HL-60/S4 treated with phorbol 12-myristate 13-acetate at 8.2 ng/mL for 4 days and 3 days (cell line): ENCODE data around the gene ATP2A2.

Experiments
- in situ Hi-C: fragments of 300-500 bp; cut with MboI; formaldehyde crosslinking; loops from 2 replicates; pipeline ENCODE4 v1.15.0; 2022; ENCODE audit warnings: low sequenced_read_pairs

The ATP2A2 gene

GRCh38 chr12:110258466-110258865, 22.6 kb upstream of the ATP2A2 start:
- in situ Hi-C loops, result no loop called here

GRCh38 chr12:110262442-110263388, 18.3 kb upstream of the ATP2A2 start:
- in situ Hi-C loops, result no loop called here

- in situ Hi-C loops, result no loop called here
Observed at GRCh38 chr12:110266381-110266960, 14.6 kb upstream of the ATP2A2 start.

GRCh38 chr12:110266980-110267620, 13.9 kb upstream of the ATP2A2 start:
- in situ Hi-C loops, result no loop called here

GRCh38 chr12:110269622-110270124, 11.4 kb upstream of the ATP2A2 start:
- in situ Hi-C loops, result no loop called here

- in situ Hi-C loops, result no loop called here
Observed at GRCh38 chr12:110270125-110270962, 10.7 kb upstream of the ATP2A2 start.

- in situ Hi-C loops, result no loop called here
Observed at GRCh38 chr12:110271015-110271414, 10.0 kb upstream of the ATP2A2 start.

GRCh38 chr12:110277530-110278254, 3.4 kb upstream of the ATP2A2 start:
- in situ Hi-C loops, result no loop called here

GRCh38 chr12:110278255-110278536, 2.9 kb upstream of the ATP2A2 start:
- in situ Hi-C loops, result no loop called here

- in situ Hi-C loops, result no loop called here
Observed at GRCh38 chr12:110279566-110280375, 1.3 kb upstream of the ATP2A2 start.

- in situ Hi-C loops, result no loop called here
Observed at GRCh38 chr12:110280392-110280778, 662 bp upstream of the ATP2A2 start.

GRCh38 chr12:110281549-110282299, 677 bp downstream of the ATP2A2 start:
- in situ Hi-C loops, result no loop called here

GRCh38 chr12:110282300-110282860, 1.3 kb downstream of the ATP2A2 start:
- in situ Hi-C loops, result no loop called here

- in situ Hi-C loops, result no loop called here
Observed at GRCh38 chr12:110282956-110283817, 2.1 kb downstream of the ATP2A2 start.

GRCh38 chr12:110284597-110284996, 3.5 kb downstream of the ATP2A2 start:
- in situ Hi-C loops, result no loop called here

- in situ Hi-C loops, result no loop called here
Observed at GRCh38 chr12:110286623-110287022, 5.6 kb downstream of the ATP2A2 start.

- in situ Hi-C loops, result no loop called here
Observed at GRCh38 chr12:110287986-110288385, 6.9 kb downstream of the ATP2A2 start.
